CD4-positive, alpha-beta T cell treated with Interleukin-21 for 1 hour (primary cell): ENCODE results near the gene SLC6A12.
A peak's percentile ranks its signal among the peaks of the same experiment; 100 is the strongest.
"Not testable (repeated sequence)": the region's sequence is repeated elsewhere in the genome, so short reads cannot be mapped to it uniquely, and the experiment has no call there.

Experiments
- DNase-seq: peaks from one replicate; pipeline ENCODE4 v3.0.0-alpha.2; 2020

Gene SLC6A12

GRCh38 chr12:195156-195555 is 18.8 kb downstream of the SLC6A12 start:
- DNase-seq: no peak

GRCh38 chr12:194276-194675 is 19.7 kb downstream of the SLC6A12 start:
- no peak for DNase-seq

- no peak for DNase-seq
Measured at GRCh38 chr12:193261-193660, 20.7 kb downstream of the SLC6A12 start.

- DNase-seq: no peak
Measured at GRCh38 chr12:191541-191940, 22.4 kb downstream of the SLC6A12 start.

- DNase-seq: no peak
Measured at GRCh38 chr12:190881-191280, 23.1 kb downstream of the SLC6A12 start.

GRCh38 chr12:189622-189962 is 24.4 kb downstream of the SLC6A12 start:
- DNase-seq: no peak

- peak; percentile 17 for DNase-seq
Measured at GRCh38 chr12:188910-189621, 24.9 kb downstream of the SLC6A12 start.

GRCh38 chr12:187986-188909 is 25.7 kb downstream of the SLC6A12 start:
- DNase-seq: not testable (repeated sequence)

- DNase-seq: no peak
Measured at GRCh38 chr12:186006-186625, 27.8 kb downstream of the SLC6A12 start.

- no peak for DNase-seq
Measured at GRCh38 chr12:185576-185955, 28.4 kb downstream of the SLC6A12 start.

GRCh38 chr12:184811-185575 is 29.0 kb downstream of the SLC6A12 start:
- DNase-seq: no peak

- no peak for DNase-seq
Measured at GRCh38 chr12:182381-182892, 31.5 kb downstream of the SLC6A12 start.

GRCh38 chr12:181921-182320 is 32.0 kb downstream of the SLC6A12 start:
- DNase-seq: no peak

GRCh38 chr12:180445-180844 is 33.5 kb downstream of the SLC6A12 start:
- peak; percentile 7 for DNase-seq

- DNase-seq: no peak
Measured at GRCh38 chr12:179885-180284, 34.1 kb downstream of the SLC6A12 start.

GRCh38 chr12:179131-179884 is 34.6 kb downstream of the SLC6A12 start:
- DNase-seq: no peak

GRCh38 chr12:178829-179109 is 35.2 kb downstream of the SLC6A12 start:
- no peak for DNase-seq

GRCh38 chr12:177980-178828 is 35.8 kb downstream of the SLC6A12 start:
- DNase-seq: no peak

GRCh38 chr12:177336-177979 is 36.5 kb downstream of the SLC6A12 start:
- DNase-seq: no peak

- DNase-seq: no peak
Measured at GRCh38 chr12:176321-177181, 37.4 kb downstream of the SLC6A12 start.
